ENCODE measurements around the gene TRMT1.

The TRMT1 gene

GRCh38 chr19:13064092-13064489 lies 52.4 kb downstream of the TRMT1 start:
- no peak overlapping the region for H3K4me3 ChIP-seq (ENCODE audit: low read depth in 1 of 5, low read length in 5 of 5)
- H3K9me3 ChIP-seq (ENCODE audit: control insufficient read depth in 5 of 5, low read length in 5 of 5): no peaks in the 10 kb centered on the region
- H3K9ac ChIP-seq (ENCODE audit: low read length in 5 of 5): peak overlapping the region in 2 of 5 donors; percentile 35 to 62
- peaks cover 13 to 99% (median 96%) of the 10 kb centered on the region in 5 donors for H3K4me1 ChIP-seq (ENCODE audit: control insufficient read depth in 5 of 5, insufficient read depth in 5 of 5, low read length in 5 of 5)
- peak overlapping the region; percentile 65 for H3K27ac ChIP-seq (ENCODE audit: low read depth, low read length)
- no peaks in the 10 kb centered on the region for H3K27me3 ChIP-seq (ENCODE audit: control insufficient read depth in 5 of 5, insufficient read depth in 4 of 5, low read length in 5 of 5)
- peaks cover 0 to 2% (median 0%) of the 10 kb centered on the region in 5 donors for H3K36me3 ChIP-seq (ENCODE audit: control insufficient read depth in 5 of 5, insufficient read depth in 5 of 5, low read length in 5 of 5)

GRCh38 chr19:13063461-13064091 lies 53.0 kb downstream of the TRMT1 start:
- Histone ChIP-seq H3K9ac (ENCODE audit: low read length in 5 of 5) (peak overlapping the region in 1 of 5 donors; percentile 0), H3K36me3 (ENCODE audit: control insufficient read depth in 5 of 5, insufficient read depth in 5 of 5, low read length in 5 of 5) (peaks cover 0 to 2% (median 0%) of the 10 kb centered on the region in 5 donors), H3K27me3 (ENCODE audit: control insufficient read depth in 5 of 5, insufficient read depth in 4 of 5, low read length in 5 of 5) (no peaks in the 10 kb centered on the region), H3K4me3 (ENCODE audit: low read depth in 1 of 5, low read length in 5 of 5) (no peak overlapping the region), H3K9me3 (ENCODE audit: control insufficient read depth in 5 of 5, low read length in 5 of 5) (no peaks in the 10 kb centered on the region), H3K4me1 (ENCODE audit: control insufficient read depth in 5 of 5, insufficient read depth in 5 of 5, low read length in 5 of 5) (peaks cover 13 to 100% (median 96%) of the 10 kb centered on the region in 5 donors), H3K27ac (ENCODE audit: low read depth, low read length) (peak overlapping the region; percentile 74)

DNA sequence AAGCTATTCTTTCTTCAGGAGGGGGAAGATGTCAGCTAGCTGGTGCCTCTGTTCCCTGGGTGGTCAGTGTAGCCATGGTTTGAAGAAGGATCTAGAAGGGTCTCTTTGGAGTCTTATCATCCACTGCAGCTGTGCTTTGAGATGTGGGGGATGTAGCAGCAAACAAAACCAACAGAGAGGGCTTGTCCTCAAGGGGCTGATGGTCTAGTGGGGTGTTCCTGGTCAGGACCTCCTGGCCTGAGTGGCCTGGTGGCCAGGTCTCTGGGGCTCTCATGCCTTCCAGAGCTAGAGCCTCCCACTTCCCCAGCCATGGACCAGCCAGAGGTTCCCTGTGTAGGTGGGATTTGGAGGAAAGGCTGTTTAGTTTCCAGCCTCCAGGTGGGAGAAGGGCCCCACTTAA lies 54.2 kb downstream of the TRMT1 start:
- Histone ChIP-seq H3K36me3 (ENCODE audit: control insufficient read depth in 5 of 5, insufficient read depth in 5 of 5, low read length in 5 of 5) (peaks cover 0 to 2% (median 0%) of the 10 kb centered on the region in 5 donors), H3K4me1 (ENCODE audit: control insufficient read depth in 5 of 5, insufficient read depth in 5 of 5, low read length in 5 of 5) (peaks cover 13 to 99% (median 95%) of the 10 kb centered on the region in 5 donors), H3K27me3 (ENCODE audit: control insufficient read depth in 5 of 5, insufficient read depth in 4 of 5, low read length in 5 of 5) (no peaks in the 10 kb centered on the region), H3K4me3 (ENCODE audit: low read depth in 1 of 5, low read length in 5 of 5) (no peak overlapping the region), H3K9ac (ENCODE audit: low read length in 5 of 5) (peak overlapping the region in 2 of 5 donors; percentile 49 to 67), H3K27ac (ENCODE audit: low read depth, low read length) (peak overlapping the region; percentile 74), H3K9me3 (ENCODE audit: control insufficient read depth in 5 of 5, low read length in 5 of 5) (no peaks in the 10 kb centered on the region)

DNA sequence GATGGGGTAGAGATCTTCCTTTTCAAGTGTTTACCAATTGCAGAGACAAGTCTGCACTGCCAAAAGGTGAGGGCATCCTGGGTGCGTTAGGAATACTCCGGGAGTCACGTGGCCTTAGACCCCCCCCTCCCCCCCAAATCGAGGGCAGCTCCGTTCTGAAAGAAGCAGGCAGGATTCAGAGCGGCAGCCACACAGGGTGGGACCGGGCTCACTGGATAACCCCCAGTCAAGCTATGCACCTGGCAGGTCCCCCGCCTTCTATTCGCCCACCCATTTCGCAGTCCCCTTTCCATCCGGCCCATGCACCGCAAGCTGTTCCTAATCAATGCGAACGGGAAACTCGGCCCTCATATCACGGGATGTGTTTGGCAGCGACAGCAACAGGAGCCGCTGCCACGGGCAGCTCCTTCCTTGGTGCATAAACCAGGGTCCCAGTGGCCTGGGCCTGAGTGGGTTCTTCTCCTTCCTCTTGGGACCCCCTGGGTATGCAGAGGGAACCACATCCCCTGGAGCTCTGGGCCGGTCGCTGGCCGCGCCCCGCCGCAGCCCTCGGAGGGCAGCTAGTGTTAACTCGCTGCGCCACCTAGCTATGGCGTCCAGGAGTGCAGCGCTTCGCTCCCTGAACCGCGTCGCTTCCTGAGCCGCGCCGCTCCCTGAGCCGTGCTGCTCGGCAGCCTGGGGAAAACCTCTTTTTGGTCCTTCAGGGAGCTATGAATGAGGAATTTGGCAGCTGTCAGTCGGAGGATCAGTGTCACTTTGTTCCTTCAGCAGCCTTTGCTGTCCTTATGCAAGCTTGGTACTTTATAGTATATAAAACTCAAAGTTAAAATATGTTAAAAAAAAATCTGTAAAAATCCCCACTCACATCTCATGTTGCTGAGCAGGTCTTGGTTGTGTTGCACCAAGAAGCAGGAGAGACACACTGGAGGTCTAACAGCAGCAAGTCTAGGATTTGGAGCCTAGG lies 55.3 kb downstream of the TRMT1 start:
- Histone ChIP-seq H3K27ac (ENCODE audit: low read depth, low read length) (peak overlapping the region; percentile 74), H3K9me3 (ENCODE audit: control insufficient read depth in 5 of 5, low read length in 5 of 5) (no peaks in the 10 kb centered on the region), H3K27me3 (ENCODE audit: control insufficient read depth in 5 of 5, insufficient read depth in 4 of 5, low read length in 5 of 5) (no peaks in the 10 kb centered on the region), H3K9ac (ENCODE audit: low read length in 5 of 5) (peak overlapping the region in 4 of 5 donors; percentile 52 to 75 (median 66)), H3K36me3 (ENCODE audit: control insufficient read depth in 5 of 5, insufficient read depth in 5 of 5, low read length in 5 of 5) (peaks cover 0 to 2% (median 0%) of the 10 kb centered on the region in 5 donors), H3K4me3 (ENCODE audit: low read depth in 1 of 5, low read length in 5 of 5) (peak overlapping the region; percentile 68 to 75 (median 71)), H3K4me1 (ENCODE audit: control insufficient read depth in 5 of 5, insufficient read depth in 5 of 5, low read length in 5 of 5) (peaks cover 20 to 99% (median 95%) of the 10 kb centered on the region in 5 donors)

DNA sequence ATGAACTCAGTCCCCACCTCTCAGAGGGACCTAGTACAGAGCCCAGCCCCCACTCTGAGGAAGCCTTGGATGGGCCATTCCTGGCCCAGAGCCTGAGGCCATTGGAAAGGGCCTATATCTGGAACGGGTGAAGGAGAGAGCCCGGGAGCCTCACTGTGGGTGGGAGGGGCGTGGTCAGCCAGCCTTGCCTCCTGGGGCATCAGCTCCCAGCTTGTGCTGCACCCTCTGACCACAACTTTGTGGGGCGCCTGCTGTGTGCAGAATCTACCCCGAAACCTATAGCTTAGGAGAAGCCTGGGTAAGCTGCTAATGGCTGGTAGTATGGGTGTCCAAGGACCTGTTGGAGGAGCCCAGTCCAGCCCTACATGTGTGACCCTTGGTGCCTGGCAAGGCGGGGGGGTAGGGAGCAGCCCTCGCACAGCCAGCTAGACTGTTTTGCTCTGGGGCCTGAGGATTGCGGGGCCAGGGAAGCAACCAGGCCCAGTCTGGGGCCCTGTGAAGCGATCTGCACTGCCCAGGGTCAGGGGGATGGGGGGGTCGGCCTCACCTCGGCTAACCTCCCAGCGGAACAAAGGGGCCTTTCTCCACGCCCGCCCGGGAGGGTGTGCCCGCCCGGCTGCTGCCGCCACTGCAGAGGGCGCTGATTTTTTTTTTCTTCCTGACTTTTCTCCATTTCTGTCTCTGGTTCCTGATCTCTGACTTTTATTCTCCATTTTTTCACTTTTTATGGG lies 56.1 kb downstream of the TRMT1 start:
- Histone ChIP-seq H3K27me3 (ENCODE audit: control insufficient read depth in 5 of 5, insufficient read depth in 4 of 5, low read length in 5 of 5) (no peaks in the 10 kb centered on the region), H3K9me3 (ENCODE audit: control insufficient read depth in 5 of 5, low read length in 5 of 5) (no peaks in the 10 kb centered on the region), H3K36me3 (ENCODE audit: control insufficient read depth in 5 of 5, insufficient read depth in 5 of 5, low read length in 5 of 5) (no peaks in the 10 kb centered on the region), H3K4me3 (ENCODE audit: low read depth in 1 of 5, low read length in 5 of 5) (peak overlapping the region in 4 of 5 donors; percentile 68 to 75 (median 72)), H3K27ac (ENCODE audit: low read depth, low read length) (peak overlapping the region; percentile 74), H3K4me1 (ENCODE audit: control insufficient read depth in 5 of 5, insufficient read depth in 5 of 5, low read length in 5 of 5) (peaks cover 20 to 99% (median 96%) of the 10 kb centered on the region in 5 donors), H3K9ac (ENCODE audit: low read length in 5 of 5) (peak overlapping the region in 4 of 5 donors; percentile 45 to 75 (median 66))

GRCh38 chr19:13058951-13059660 lies 57.4 kb downstream of the TRMT1 start:
- Histone ChIP-seq H3K4me3 (ENCODE audit: low read depth in 1 of 5, low read length in 5 of 5) (no peak overlapping the region), H3K4me1 (ENCODE audit: control insufficient read depth in 5 of 5, insufficient read depth in 5 of 5, low read length in 5 of 5) (peaks cover 16 to 98% (median 96%) of the 10 kb centered on the region in 5 donors), H3K9me3 (ENCODE audit: control insufficient read depth in 5 of 5, low read length in 5 of 5) (no peaks in the 10 kb centered on the region), H3K27me3 (ENCODE audit: control insufficient read depth in 5 of 5, insufficient read depth in 4 of 5, low read length in 5 of 5) (no peaks in the 10 kb centered on the region), H3K9ac (ENCODE audit: low read length in 5 of 5) (no peak overlapping the region), H3K27ac (ENCODE audit: low read depth, low read length) (no peak overlapping the region), H3K36me3 (ENCODE audit: control insufficient read depth in 5 of 5, insufficient read depth in 5 of 5, low read length in 5 of 5) (no peaks in the 10 kb centered on the region)

DNA sequence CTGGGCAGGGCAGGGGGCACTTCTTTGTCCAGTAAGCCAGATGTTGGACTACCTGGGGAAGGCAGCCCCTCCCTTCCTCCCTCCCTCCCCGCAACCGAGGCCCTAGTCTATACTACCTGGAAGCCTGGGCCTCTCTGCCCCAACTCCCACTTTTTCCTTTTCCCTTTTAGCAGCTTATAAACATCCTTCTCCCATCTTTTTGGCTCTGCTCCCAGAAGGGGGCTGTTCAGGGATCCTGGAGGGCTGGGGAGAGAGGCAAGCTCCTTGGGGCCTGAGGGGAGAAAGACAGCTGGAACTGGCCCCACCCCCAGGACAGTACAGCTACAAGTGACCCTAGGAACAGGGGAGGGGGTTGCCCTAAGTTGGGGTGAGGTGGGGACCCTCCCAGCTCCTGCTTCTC lies 58.8 kb downstream of the TRMT1 start:
- Histone ChIP-seq H3K27ac (ENCODE audit: low read depth, low read length) (peak overlapping the region; percentile 16), H3K9ac (ENCODE audit: low read length in 5 of 5) (peak overlapping the region in 4 of 5 donors; percentile 29 to 54 (median 37)), H3K9me3 (ENCODE audit: control insufficient read depth in 5 of 5, low read length in 5 of 5) (no peaks in the 10 kb centered on the region), H3K27me3 (ENCODE audit: control insufficient read depth in 5 of 5, insufficient read depth in 4 of 5, low read length in 5 of 5) (no peaks in the 10 kb centered on the region), H3K36me3 (ENCODE audit: control insufficient read depth in 5 of 5, insufficient read depth in 5 of 5, low read length in 5 of 5) (no peaks in the 10 kb centered on the region), H3K4me3 (ENCODE audit: low read depth in 1 of 5, low read length in 5 of 5) (no peak overlapping the region), H3K4me1 (ENCODE audit: control insufficient read depth in 5 of 5, insufficient read depth in 5 of 5, low read length in 5 of 5) (peaks cover 26 to 98% (median 96%) of the 10 kb centered on the region in 5 donors)

- H3K4me3 ChIP-seq (ENCODE audit: low read depth in 1 of 5, low read length in 5 of 5): peak overlapping the region in 1 of 5 donors; percentile 17
- no peaks in the 10 kb centered on the region for H3K36me3 ChIP-seq (ENCODE audit: control insufficient read depth in 5 of 5, insufficient read depth in 5 of 5, low read length in 5 of 5)
- H3K27me3 ChIP-seq (ENCODE audit: control insufficient read depth in 5 of 5, insufficient read depth in 4 of 5, low read length in 5 of 5): no peaks in the 10 kb centered on the region
- H3K9me3 ChIP-seq (ENCODE audit: control insufficient read depth in 5 of 5, low read length in 5 of 5): no peaks in the 10 kb centered on the region
- peak overlapping the region in 4 of 5 donors; percentile 29 to 54 (median 36) for H3K9ac ChIP-seq (ENCODE audit: low read length in 5 of 5)
- H3K4me1 ChIP-seq (ENCODE audit: control insufficient read depth in 5 of 5, insufficient read depth in 5 of 5, low read length in 5 of 5): peaks cover 32 to 98% (median 96%) of the 10 kb centered on the region in 5 donors
- peak overlapping the region; percentile 97 for H3K27ac ChIP-seq (ENCODE audit: low read depth, low read length)
Observed at GRCh38 chr19:13057147-13057572, 59.4 kb downstream of the TRMT1 start.

DNA sequence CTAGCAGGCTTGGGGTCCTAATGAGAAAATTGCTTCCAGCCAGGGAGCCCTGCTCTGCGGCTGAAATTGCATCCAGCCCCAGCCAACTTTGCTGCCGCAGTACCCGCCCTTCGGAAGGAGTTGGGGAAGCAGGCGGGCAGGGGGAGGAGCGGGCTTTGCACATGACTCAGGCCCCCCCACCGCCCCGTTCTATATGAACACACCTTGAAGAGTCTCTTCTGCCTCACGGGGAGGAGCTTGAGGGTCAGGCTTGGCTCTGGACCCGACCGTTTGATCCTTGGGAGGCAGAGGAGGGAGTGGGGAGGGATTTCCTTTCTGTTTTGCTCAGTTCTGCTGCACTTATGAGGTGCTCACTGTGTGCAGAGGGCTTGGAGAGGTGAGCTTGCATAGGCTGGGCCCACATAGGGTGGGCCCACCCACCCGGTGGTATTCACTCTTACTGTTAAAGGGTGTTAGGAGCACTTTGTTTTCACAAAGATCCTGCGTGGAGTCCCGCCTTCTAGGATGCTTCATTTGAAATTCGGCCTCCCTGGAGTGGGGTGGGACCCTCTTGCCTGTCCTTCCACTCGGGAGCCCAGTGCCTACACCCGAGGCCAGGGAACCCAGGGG lies 60.4 kb downstream of the TRMT1 start:
- Histone ChIP-seq H3K9ac (ENCODE audit: low read length in 5 of 5) (peak overlapping the region in 4 of 5 donors; percentile 56 to 78 (median 65)), H3K9me3 (ENCODE audit: control insufficient read depth in 5 of 5, low read length in 5 of 5) (no peaks in the 10 kb centered on the region), H3K36me3 (ENCODE audit: control insufficient read depth in 5 of 5, insufficient read depth in 5 of 5, low read length in 5 of 5) (no peaks in the 10 kb centered on the region), H3K4me3 (ENCODE audit: low read depth in 1 of 5, low read length in 5 of 5) (peak overlapping the region in 4 of 5 donors; percentile 17 to 37 (median 24)), H3K27me3 (ENCODE audit: control insufficient read depth in 5 of 5, insufficient read depth in 4 of 5, low read length in 5 of 5) (no peaks in the 10 kb centered on the region), H3K4me1 (ENCODE audit: control insufficient read depth in 5 of 5, insufficient read depth in 5 of 5, low read length in 5 of 5) (peaks cover 37 to 98% (median 96%) of the 10 kb centered on the region in 5 donors), H3K27ac (ENCODE audit: low read depth, low read length) (peak overlapping the region; percentile 97)
